HG02884 (cell line): Measurements from ENCODE around the gene SCN3A.

Experiments used
- ATAC-seq: cut with Tn5 transposase; IDR thresholded peaks from one replicate; pipeline ENCODE4 v1.9.1; 2021; ENCODE audit warnings: mild to moderate bottlenecking, moderate library complexity; ENCODE audit not compliant: unreplicated experiment

SCN3A gene

DNA sequence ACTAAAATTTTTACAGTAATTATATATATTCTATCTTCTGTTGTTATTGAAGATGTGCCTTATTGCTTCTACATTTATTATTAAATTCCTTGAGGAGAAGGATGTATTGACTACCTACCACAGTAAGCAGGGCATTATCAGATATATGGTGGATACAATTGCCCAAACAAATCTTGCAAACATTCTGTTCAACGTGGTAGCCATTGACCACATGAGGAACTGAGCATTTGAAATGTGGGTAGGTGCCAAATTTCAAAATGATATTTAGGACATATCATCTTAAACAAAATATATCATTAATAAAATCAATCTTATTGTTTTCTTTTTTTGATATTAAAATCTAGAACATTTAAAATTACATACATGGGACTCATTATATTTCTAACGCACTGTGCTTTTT lies 11.1 kb downstream of the SCN3A start:
- ATAC-seq = peak; percentile 28

DNA sequence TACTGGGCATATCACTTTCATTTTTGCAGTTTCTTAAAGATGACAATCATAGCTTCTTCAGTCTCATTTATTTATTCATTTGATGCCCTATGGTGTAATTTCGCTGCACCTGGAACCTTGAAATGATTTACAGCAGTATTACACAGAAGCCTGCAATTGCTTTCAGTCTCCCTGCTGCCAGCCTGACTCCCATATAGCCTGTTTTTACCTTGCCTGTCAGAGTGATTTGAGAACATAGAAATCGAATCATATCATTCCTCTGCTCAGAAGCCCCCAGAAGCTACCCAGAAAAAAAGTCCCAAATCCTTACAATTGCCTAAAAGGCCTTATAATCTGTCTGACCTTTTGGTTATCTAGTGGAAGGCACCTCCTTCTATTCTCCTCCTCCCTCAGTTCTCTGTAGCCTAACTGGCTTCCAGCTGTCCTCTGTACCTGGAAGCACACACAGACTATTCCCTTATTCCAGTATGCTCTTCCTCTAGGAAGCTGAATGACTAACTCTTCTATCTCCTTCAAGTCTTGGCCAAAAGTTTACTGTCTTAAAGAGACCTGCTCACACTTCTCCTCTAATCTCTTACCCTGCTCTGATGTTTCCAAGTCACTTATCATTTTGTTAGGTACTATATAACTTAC lies 12.6 kb downstream of the SCN3A start:
- no peak for ATAC-seq

DNA sequence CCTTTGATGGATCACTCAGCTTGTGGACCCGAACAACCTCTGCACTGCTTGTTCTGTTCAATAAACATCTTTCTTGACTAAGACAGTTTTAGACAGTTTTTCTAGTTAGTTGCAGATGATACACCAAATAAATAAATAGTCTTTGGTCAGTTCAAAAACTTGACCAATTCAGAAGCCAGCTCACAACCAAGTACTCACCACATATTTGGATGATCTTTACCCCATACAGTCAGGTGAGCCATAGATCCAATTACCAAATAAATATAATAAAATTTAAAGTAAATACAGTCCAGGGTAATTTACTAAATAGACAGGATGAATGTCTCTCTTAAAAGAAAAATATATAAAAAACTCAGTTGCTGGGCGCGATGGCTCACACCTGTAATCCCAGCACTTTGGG lies 18.2 kb downstream of the SCN3A start:
- no peak for ATAC-seq

DNA sequence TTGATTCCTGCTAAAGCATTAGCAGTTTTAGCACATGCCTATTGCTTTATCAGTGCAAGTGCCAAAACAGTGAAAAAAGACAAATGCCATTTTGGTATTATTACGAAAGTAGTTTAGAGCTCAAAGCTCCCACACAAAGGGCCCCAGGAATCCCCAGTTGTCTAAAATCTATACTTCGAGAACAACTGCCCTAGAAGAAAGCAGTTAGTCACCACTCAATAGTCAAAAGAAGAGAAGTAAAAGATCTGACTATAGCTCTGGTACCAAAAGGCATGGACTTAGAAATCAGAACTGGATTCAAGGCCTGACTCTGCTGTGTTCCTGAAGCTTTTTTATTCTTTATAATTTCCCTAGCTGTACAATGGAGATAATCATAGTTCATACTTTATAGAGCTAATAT lies 21.8 kb downstream of the SCN3A start:
- ATAC-seq = peak; percentile 76

DNA sequence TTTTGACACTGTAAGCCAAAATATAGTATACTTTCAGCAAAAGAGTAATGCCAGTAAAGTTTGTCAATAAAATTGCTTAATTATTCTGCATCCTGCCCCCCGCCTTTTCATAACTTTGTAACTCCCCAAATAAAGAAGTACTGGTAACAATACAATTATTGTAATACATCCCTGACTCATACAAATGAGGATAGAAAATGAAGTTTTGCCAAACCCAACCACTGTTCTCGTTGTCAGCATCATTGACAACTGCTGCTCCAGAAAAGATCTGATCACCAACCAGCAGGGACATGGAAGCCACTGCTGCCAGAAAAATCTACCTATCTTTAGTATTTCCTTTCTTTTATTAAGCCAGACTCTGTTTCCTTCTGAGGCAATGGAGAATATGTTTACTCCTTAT lies 27.1 kb downstream of the SCN3A start:
- ATAC-seq = no peak

DNA sequence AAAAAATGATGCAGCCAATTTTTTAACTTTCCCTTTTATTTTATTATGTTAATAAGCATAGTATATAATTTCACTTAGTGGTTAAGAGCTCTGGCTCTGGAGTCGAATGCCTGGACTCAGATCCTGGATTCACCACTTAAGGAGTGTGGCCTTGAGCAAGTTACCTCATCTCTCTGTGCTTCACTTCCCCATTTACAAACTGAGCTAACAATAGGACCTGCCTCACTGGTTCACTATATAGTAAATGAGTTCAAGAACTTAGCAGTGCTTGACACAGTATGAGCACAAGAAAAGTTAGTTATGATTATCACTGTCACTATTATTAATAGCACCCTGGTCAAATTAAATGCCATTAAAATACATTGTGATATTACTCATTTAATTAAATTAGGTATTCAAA lies 30.6 kb downstream of the SCN3A start:
- ATAC-seq = no peak

DNA sequence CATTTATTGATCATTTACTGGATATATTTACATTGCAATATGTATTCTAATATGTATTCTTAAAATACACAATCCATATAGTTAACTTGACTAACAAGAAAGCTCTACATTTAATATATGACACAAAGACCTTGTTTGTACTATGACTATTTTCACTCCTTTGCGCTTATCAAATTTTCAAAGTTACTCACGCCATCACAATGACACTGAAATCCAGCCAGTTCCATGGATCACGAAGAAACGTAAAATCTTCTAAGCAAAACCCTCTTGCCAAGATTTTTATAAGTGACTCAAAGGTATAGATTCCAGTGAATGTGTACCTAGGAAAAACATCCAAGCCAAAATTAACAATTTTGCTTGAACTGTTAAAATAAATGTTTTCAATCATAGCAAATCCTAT lies 39.6 kb downstream of the SCN3A start:
- ATAC-seq = no peak

DNA sequence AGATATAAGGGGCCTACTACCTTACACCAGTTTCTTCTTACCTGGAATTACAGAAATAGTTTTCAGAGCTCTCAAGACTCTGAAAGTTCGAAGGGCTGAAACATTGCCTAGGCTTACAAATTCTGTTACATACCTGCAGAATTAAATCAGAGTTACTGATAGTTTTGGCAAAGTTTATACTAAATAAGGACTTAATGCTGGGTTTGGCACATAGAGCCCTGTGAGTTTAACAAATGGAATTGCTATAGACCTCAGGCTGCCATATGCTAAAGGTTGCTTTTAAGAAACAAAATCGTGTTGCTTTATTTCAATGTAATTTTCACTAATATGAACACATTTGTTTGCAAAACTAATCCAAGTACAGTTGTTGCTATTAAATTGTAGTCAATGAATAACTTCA lies 40.1 kb downstream of the SCN3A start:
- no peak for ATAC-seq

DNA sequence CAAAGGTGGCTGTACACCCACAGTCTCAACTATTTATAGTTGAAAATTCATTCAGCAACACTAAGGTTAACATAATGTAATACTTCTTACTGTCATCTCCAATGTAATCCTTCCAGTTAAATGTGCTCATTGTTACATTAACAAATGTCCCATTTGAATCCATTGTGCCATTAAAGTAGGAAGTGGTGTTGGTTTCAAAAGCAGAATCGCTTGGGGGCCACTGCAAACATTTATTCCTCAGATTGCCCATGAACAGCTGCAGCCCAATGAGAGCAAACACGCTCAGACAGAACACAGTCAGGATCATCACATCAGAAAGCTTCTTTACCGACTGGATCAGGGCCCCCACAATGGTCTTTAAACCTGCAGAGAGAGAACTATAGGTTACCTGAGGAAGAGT lies 41.4 kb downstream of the SCN3A start:
- ATAC-seq = no peak

DNA sequence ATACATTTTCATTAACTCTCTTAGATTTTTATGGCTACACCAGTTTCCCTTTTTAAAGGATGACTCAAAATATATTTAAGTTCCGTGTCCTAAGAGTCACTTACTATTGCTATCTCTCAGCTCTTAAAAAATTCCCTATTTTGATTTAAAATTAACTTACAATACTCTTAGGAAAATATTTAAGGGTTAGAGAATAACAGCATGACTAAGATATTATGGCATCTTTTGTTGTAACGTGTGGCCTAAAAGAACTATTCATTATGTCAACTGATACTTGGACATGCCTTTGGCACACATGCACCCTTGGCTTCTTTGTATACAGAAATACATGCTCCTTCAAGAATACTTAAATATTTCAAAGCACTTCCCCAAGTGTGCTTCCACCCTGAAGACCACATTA lies 42.3 kb downstream of the SCN3A start:
- no peak for ATAC-seq

DNA sequence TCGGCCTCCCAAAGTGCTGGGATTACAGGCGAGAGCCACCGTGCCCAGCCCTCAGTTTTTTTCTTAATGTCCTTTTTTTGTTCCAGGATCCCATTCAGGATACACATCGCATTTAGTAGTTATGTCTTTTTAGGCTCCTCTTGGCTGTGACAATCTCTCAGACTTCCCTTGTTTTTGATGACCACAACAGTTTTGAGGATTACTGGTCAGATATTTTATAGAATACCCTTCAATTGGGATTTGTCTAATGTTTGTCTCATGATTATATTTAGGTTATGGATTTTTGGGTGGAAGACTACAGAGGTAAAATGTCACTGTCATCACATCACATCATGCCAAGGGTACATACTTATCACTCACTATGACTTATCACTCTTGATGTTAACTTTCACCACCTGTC lies 46.7 kb downstream of the SCN3A start:
- ATAC-seq = no peak

DNA sequence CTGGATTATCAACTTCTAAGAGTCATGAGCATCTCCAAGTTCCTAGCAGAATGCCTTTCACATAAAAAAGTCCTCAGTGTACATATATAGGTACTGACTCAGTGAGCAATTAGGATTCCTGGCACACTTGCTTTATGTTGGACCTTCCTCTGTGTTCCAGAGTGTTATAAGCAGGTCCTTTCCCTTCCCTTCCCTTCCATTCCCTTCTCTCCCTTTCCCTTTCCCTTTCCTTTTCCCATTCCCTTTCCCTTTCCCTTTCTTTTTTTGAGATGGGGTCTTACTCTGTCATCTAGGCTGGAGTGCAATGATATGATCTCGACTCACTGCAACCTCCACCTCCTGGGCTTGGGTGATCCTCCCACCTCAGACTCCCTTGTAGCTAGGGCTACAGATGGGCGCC lies 48.7 kb downstream of the SCN3A start:
- no peak for ATAC-seq

DNA sequence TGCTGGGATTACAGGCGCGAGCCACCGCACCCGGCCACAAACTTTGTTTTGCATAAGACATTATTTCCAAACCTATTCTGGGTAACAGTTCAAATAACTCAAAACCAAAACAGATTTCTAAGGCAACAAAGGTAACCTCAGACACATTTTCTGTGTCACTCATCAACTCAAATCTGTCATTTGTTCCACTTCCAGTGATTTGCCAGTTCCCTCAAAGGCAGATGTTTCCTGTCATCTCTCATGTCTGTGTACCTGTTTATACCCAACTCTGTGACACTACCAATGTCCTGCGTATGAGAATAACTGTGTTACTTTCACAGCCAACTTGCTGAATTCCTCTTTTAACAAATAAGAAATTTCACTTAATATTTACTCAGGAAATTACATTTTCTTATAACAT lies 54.4 kb downstream of the SCN3A start:
- peak; percentile 90 for ATAC-seq

DNA sequence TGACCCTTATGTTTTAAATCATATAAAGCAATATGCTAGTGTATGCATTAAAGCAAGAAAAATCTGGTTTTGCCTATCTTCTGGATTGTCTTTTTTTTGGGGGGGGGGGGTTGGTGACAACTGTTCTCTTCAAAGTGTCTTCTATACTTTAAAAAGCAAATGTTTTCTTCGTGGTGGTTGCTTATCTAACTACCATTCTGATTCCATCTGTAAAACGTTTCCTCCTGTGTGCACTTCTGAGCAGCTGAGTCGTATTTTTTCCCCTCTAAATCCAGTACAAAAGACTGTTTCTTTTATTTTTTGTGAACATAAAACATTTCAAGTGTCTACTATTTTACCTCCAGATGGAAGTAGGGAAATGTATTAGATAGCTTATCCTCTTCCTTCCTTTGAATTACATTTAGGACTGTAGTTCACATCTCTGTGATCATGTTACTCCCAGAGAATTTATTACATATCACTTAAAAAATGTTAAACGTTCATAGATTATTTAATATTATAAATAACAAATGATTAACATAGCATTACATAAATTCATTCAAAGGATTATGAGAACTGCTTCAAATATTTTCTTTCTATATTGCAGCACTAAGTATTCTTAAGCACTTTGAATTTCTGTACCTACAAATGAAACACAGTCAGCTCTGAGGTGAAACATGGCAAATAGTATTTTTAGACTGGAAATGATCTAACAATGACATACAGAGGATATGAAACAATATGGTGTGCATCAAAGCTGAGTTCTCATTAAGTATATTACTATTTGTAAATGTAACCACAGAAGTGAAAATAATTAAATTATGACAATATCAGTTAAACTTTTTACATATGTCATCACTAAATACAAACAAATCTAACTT lies 56.4 kb downstream of the SCN3A start:
- ATAC-seq = no peak

DNA sequence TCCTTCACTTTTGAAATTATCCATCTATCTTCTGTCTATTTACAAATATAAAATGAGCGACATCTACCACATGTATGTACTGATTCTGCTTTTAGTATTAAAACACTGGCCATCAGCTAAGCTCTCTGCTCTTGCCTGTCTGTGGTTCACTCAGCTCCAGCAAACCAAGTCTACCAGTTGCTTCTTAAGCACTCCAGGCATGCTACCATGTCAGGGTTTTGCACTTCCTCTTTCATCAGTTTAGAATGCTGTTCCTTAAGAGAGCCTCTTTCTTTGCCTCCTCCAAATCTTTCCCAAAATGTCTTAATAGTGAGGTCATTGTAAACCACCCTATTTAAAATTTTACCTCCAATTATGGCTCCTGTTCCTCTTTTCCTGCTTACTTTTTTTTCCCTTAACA lies 59.5 kb downstream of the SCN3A start:
- ATAC-seq = peak; percentile 55

DNA sequence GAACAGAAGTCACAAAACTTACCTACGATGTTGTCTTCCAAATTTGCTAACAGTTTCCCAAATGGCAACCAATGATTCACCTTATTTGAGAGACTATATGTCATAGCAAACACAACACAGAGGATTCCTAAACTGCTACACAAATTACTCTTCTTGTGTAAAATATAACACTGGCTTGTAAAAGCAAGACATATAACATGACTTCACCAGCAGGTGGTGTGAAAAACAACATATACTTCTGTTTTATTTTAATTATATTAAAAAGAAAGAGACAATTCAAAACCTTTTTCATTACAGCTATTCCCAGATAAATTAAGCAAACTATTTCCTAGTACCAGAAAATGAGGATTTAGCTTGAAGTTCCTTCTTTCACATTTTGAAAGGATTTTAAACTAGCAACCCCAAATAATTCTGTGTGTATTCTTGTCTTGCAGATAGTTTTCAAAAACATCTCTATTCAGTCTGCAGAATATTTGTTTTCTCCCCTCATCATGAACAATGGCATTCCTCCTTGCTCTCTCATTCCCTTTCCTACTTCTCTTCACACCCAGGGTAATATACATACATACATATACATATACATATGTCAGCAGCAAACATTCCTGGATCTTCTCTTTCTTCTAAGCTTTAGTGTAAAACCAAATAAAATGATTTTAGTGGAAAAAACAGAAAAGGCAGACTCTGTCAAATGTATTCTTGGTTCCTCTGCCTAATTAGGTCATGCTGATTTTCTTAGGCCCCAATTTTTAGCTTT lies 62.1 kb downstream of the SCN3A start:
- no peak for ATAC-seq

DNA sequence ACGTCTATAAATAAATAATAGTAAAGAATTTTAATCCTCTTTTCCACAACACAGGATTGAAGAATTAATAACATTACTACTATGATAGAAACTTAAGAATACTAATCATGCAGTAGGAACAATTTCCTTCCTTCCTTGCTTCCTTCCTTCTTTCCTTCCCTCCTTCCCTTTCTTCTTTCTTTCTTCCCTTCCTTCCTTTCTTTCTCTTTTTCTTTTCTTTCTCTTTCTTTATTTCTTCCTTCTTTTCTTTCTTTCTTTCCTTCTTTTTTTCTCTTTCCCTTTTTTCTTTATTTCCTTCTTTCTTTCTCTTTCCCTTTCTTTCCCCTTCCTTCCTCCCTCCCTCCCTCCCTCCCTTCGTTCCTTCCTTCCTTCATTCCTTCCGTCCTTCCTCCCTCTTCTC lies 77.6 kb downstream of the SCN3A start:
- no peak for ATAC-seq

DNA sequence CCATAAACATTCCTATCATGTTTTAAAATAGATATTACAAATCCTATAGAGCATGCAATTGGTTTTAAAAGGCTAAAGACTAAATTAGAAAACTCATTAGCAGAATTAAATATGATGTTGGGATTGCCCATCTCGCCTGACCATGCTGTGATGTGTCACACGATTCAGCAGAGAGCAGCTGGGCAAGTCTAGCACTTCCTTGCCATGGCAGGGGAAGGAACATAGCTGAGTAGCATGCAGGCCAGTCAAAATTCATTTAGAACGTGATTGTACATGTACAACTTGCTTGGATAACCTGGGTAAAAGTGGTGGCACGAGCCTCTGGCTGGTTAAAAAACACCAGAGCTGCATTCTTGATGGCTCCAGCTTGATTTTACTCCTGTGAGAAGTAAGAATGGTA lies 81.3 kb downstream of the SCN3A start:
- no peak for ATAC-seq

DNA sequence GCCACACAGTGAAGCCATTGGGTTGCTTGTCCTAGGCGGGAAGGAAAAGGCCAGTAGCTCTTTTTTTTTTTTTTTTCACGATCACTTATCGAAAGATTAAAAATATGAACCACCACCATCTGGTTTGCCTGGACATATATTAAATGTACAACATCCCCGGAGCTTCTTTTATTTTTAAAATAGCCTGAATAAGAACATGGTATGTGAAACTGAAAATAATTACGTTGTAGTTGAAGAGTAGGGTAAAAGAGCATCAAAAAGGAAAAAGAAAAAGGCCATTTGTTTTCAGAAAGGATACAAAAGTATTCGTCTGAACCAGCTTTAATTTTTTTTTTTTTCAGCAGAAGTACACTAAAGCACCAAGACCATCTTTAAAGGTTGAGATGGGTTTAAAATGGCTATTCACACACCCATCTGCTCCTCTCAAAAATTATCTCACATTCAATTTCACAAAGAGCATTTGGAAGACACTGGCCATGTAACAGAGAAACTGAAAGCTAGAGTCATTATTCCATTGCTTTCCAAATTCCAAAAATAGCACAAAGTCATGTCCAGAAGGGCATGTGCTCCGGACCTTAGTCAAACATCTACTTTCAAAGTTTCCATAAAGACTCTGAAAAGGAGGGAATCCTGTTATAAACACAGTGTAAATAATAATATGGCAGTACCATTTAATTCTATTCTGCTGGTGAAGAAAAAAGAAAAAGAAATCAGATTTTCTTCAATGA lies 82.9 kb downstream of the SCN3A start:
- ATAC-seq = no peak

DNA sequence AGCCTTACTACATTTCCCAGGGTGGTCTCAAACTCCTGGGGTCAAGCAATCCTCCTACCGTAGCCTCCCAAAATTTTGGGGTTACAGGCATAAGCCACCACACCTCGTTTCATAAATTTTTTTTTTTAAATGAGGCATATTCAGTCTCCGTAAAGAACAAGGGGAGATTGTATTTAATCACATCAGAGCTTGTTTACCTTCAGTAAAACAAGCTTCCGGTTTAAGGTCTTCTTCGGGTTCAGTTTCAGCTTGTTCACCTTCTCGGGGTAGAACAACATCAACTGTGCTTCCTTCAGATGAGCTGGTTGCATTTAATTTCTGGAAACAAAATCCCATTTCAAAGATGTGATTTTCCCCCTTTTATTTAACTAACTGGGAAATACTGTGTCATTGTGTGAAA lies 88.6 kb downstream of the SCN3A start:
- ATAC-seq = no peak

DNA sequence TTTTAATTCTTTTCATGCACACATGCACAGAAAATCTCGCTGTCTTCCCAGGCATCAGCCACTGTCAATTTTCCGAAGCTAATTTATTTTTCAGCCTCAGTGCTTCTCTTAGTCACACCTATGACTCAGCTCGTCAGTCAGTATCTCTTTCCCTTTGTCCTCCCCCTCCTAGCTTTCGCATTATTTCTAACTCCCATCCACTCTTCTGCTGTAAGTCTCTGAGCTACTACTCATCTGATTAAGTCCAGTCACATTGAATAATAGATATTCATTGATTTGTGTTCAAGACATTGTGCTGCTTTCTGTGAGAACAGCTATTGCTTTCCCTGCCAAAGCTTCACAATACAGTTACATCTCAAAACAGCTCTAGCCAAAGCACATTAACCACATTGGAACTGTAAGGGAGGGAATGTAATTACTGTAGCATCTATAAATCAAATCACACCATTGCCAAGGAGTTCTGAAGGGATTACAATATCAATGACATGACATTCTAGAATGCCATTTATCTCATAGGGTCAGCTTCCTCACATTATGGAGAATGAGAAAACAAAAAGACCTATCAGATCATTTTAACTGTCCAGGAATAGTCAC lies 89.4 kb downstream of the SCN3A start:
- no peak for ATAC-seq
